OCI-LY3 (cell line): Measurements from ENCODE around the gene RASA2.

Experiments used
- CTCF ChIP-seq: fragments of 200-600, 300-600 bp; sonication (generic); IDR thresholded peaks from 2 replicates; pipeline ENCODE4 v1.5.1; 2014; ENCODE audit warnings: antibody characterized with exemption, low read length, low read depth
- EZH2phosphoT487 ChIP-seq: fragments of 200-600 bp; shearing (Covaris generic); IDR thresholded peaks from 2 replicates; pipeline ENCODE4 v1.6.1; 2018; ENCODE audit warnings: antibody characterized with exemption, mixed run types, low read depth

GRCh38 chr3:141576744-141577052, 89.9 kb downstream of the RASA2 start:
- no peak for TF ChIP-seq CTCF
- no peak for TF ChIP-seq EZH2phosphoT487
